LNCaP clone FGC (cell line): Measurements from ENCODE around the gene C9orf152.

Experiments
- DNase-seq: peaks from one replicate; pipeline ENCODE4 v3.0.0-alpha.2; 2011; ENCODE audit warnings: low read depth
- H3K4me3 ChIP-seq: 2 replicates; pipeline ENCODE4 v1.5.1; 2011; ENCODE audit warnings: mild to moderate bottlenecking, low read depth, low read length, control low read depth
- CTCF ChIP-seq: IDR thresholded peaks from 2 replicates; pipeline ENCODE4 v1.5.1; 2012; ENCODE audit warnings: mild to moderate bottlenecking; ENCODE audit not compliant: control insufficient read depth, insufficient read depth; ENCODE audit errors: extremely low read depth

Gene C9orf152, protein sequence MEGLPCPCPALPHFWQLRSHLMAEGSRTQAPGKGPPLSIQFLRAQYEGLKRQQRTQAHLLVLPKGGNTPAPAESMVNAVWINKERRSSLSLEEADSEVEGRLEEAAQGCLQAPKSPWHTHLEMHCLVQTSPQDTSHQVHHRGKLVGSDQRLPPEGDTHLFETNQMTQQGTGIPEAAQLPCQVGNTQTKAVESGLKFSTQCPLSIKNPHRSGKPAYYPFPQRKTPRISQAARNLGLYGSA

GRCh38 chr9:110208031-110208430, at the start of gene C9orf152:
TSS of gene C9orf152 (minus strand) at chr9:110208159. CDS start at chr9:110207579, 580 bp downstream.
- DNase-seq, result peak; percentile 75
- peak within 1 kb of the TSS; percentile 56 for H3K4me3 ChIP-seq
- no peak for TF ChIP-seq CTCF

DNA sequence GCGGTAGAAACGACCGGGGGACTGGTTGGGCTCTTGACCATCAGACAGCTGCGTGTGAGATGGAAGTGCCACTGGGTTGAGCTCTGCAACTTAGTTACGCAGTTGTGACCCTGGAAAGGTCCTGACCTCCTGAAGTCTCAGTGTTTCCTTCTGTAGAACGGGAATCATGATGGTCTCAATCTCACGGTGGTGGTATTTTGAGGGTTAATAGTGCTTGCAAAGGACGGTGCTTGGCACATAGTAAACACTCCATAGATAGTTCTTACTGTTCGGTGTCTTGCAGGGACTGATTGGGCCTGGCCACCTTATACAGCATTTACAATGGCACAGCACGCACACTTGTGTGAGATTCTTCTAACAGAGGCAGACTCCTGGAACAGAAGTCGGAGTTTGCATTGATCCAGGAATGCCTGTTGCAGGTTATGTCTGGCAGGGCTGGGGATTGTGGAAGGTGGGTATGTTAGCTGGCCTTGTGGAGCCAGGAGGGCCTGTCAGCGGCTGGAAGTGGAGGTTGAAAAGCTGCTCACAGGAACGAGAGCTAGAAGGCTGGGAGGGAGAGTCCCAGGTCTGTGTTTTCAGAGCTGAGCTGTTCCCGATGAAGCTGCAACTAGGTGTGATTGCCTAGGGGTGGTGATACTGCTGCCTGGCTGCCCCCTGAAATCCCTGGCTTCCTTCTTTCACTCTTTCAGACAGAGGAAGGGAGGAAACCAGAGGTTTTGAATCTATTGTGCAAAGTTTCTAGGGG, 49.3 kb upstream of the C9orf152 start:
- no peak for DNase-seq
- TF ChIP-seq CTCF, result no peak
- peak overlapping the region; percentile 86 for H3K4me3 ChIP-seq

DNA sequence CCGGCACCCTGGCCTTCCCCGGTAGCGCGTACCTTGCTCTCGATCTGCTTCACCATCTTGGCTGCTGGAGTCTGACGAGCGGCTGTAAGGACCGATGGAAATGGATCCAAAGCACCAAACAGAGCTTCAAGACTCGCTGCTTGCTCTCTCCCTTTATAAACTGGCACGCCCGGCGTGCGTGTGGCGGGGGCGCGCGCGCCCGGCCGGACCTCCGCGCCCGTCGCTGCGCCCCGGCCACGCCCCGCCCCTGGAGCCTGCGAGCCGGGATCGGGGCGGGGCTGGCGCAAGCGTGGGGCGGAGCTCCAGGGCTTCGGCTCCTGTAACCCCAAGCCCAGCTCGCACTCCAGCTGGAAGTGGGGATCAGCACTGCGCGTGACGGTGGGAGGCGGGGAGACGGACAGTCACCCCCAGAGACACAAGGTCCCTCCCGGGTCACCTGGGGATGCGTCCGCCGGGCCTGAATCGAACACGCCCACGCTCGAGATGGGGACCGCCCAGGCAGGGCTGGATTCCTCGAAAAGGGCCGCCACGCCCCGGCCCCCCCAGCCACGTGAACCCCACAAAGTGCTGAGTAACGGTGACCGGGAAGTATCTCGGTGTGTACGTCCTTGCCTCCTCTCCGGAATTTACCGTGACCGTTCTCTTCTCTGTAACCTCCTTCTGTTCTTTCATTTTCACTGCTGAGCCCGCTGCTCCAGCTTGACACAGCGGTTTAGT, 48.6 kb upstream of the C9orf152 start, which contains the start of gene TXN:
TXN (minus strand) TSS at position 128 of the 717 bp plus-strand sequence; CDS start at position 56, 72 bp downstream.
- DNase-seq, result peak; percentile 72
- peak within 1 kb of the TSS; percentile 86 for H3K4me3 ChIP-seq
- TF ChIP-seq CTCF, result no peak

DNA sequence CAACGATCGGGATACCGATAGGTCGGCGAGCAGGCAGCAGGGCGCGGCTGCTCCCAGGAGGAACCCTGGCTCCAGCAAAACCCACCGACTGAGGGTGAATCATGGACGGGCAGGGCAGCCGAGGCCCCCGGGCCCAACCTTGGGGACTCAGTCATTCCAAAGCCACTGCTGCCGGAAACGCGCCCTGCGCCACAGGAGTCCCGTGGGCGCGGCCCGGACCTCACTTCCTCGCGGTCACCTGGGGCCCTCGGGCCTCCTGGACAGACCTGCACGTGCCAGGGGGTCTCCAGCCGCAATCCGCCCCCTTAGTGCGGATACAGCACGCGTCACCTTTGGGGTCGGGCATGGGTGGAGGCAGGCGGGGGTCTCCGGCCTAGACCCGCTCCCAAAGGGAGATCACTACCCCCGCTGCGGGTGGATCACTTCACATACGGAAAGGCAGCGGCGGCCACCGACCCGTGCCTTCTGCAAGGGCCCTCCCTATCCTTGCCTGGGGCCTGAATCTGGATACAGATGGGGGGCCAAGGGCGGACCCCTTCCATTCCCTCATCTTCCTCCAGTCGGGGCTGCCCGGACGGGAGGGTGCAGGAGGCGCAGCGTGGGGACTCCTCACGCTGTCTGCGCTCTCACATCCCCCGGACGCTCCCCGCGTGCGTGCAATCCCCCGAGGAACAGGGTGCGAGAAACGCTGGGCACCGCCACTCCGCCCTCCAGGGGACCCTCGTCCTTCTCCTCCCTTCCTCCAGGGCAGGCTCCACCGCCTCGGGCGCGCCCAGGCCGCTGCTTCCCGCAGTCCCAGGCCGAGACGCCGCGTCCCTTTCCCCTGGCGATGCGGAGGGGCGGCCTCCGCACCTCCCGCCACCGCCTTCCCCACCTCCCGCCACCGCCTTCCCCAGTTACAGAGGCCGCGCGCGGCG, 47.8 kb upstream of the C9orf152 start:
- H3K4me3 ChIP-seq, result peak overlapping the region; percentile 86
- no peak for TF ChIP-seq CTCF
- no peak for DNase-seq

GRCh38 chr9:110255034-110255462, 47.1 kb upstream of the C9orf152 start:
- no peak for TF ChIP-seq CTCF
- peak overlapping the region; percentile 86 for H3K4me3 ChIP-seq
- DNase-seq, result no peak

GRCh38 chr9:110254500-110254899, 46.5 kb upstream of the C9orf152 start:
- no peak for TF ChIP-seq CTCF
- H3K4me3 ChIP-seq, result peak overlapping the region; percentile 86
- no peak for DNase-seq
